Lower lobe of right lung (tissue), 2 donors: ENCODE measurements around the gene SART3. TPM values are rescaled to one million over a fixed set of nuclear protein-coding genes. Genes with fewer than 3 reads are reported as not detected.

ENCODE experiments used
- ATAC-seq, 2 donors: fragments of 200-7000 bp; cut with Tn5 transposase; one replicate each; pipeline ENCODE4 v1.9.1; 2020 to 2022; ENCODE audit warnings: mild to moderate bottlenecking in 2 of 2, moderate library complexity in 2 of 2
- DNase-seq: peaks from one replicate; pipeline ENCODE4 v3.0.0-alpha.2; 2020
- H3K27ac ChIP-seq: fragments of 200-600 bp; one replicate; pipeline ENCODE4 v1.8.0; 2022
- H3K27me3 ChIP-seq: fragments of 200-600 bp; one replicate; pipeline ENCODE4 v1.8.0; 2022; ENCODE audit warnings: low read depth
- H3K36me3 ChIP-seq: fragments of 200-600 bp; one replicate; pipeline ENCODE4 v1.8.0; 2022; ENCODE audit warnings: mild to moderate bottlenecking
- H3K4me1 ChIP-seq: fragments of 200-600 bp; one replicate; pipeline ENCODE4 v1.8.0; 2022
- H3K4me3 ChIP-seq: fragments of 200-600 bp; one replicate; pipeline ENCODE4 v1.8.0; 2022; ENCODE audit warnings: mild to moderate bottlenecking
- H3K9me3 ChIP-seq: fragments of 200-600 bp; one replicate; pipeline ENCODE4 v1.8.0; 2022
- CTCF ChIP-seq: fragments of 200-600 bp; IDR thresholded peaks from one replicate; pipeline ENCODE4 v1.8.0; 2022; ENCODE audit warnings: antibody characterized with exemption, mild to moderate bottlenecking
- intact Hi-C: fragments of 100-400 bp; cut with DNase I; formaldehyde crosslinking; loops from one replicate; pipeline ENCODE4 v1.11.0; 2022
- total RNA-seq: library from RNA; stranded (reverse); fragmentation: NEBNext Ultra II Directional; extraction: Animal tissue kit (Norgen Biotek cat#: 25700); gene quantifications from one replicate; pipeline ENCODE4 v1.2.1, GENCODE V29; 2021
- donor health status: DM: no; HTN: yes; CAD: no; lungs with severe emphysema.

Gene SART3
- total RNA-seq, 1 donor from 2014 or later, result 42.8 TPM

GRCh38 chr12:108589840-108590229, 28.9 kb upstream of the SART3 start:
- Histone ChIP-seq H3K4me3 (no peak overlapping the region), H3K27ac (no peak overlapping the region), H3K9me3 (no peaks in the 10 kb centered on the region), H3K4me1 (no peaks in the 10 kb centered on the region), H3K36me3 (no peaks in the 10 kb centered on the region), H3K27me3 (no peaks in the 10 kb centered on the region)
- no peak for TF ChIP-seq CTCF
- no peak for ATAC-seq
- no peak for DNase-seq
- intact Hi-C loops, result no loop called here

GRCh38 chr12:108589028-108589839, 28.3 kb upstream of the SART3 start:
- ATAC-seq (no peak), DNase-seq (no peak)
- Histone ChIP-seq H3K4me3 (no peak overlapping the region), H3K36me3 (no peaks in the 10 kb centered on the region), H3K27me3 (no peaks in the 10 kb centered on the region), H3K4me1 (no peaks in the 10 kb centered on the region), H3K27ac (no peak overlapping the region), H3K9me3 (no peaks in the 10 kb centered on the region)
- TF ChIP-seq CTCF, result no peak
- intact Hi-C loops, result no loop called here

GRCh38 chr12:108587826-108588225, 26.9 kb upstream of the SART3 start:
- DNase-seq, result no peak

GRCh38 chr12:108586306-108586705, 25.3 kb upstream of the SART3 start:
- ATAC-seq (no peak), DNase-seq (no peak)
- no peak overlapping the region for H3K27ac ChIP-seq
- H3K27me3 ChIP-seq, result no peaks in the 10 kb centered on the region
- no peak overlapping the region for H3K4me3 ChIP-seq
- no peak for TF ChIP-seq CTCF
- H3K9me3 ChIP-seq, result no peaks in the 10 kb centered on the region
- no peaks in the 10 kb centered on the region for H3K36me3 ChIP-seq
- intact Hi-C loops, result no loop called here
- no peaks in the 10 kb centered on the region for H3K4me1 ChIP-seq

More at GRCh38 chr12:108587826-108588225, 26.9 kb upstream of the SART3 start:
- H3K4me1 ChIP-seq, result no peaks in the 10 kb centered on the region
- no peaks in the 10 kb centered on the region for H3K9me3 ChIP-seq
- peak in 1 of 2 donors; percentile 33 for ATAC-seq
- no peak for TF ChIP-seq CTCF
- no peaks in the 10 kb centered on the region for H3K27me3 ChIP-seq
- H3K36me3 ChIP-seq, result no peaks in the 10 kb centered on the region
- intact Hi-C loops, result no loop called here
- H3K4me3 ChIP-seq, result no peak overlapping the region
- H3K27ac ChIP-seq, result no peak overlapping the region

GRCh38 chr12:108585864-108586263, 24.9 kb upstream of the SART3 start:
- Histone ChIP-seq H3K9me3 (no peaks in the 10 kb centered on the region), H3K4me3 (no peak overlapping the region), H3K36me3 (no peaks in the 10 kb centered on the region), H3K27ac (no peak overlapping the region), H3K27me3 (no peaks in the 10 kb centered on the region), H3K4me1 (peaks cover 4% of the 10 kb centered on the region)
- DNase-seq (no peak), ATAC-seq (no peak)
- intact Hi-C loops, result no loop called here
- no peak for TF ChIP-seq CTCF
